DLD1 (cell line): Measurements from ENCODE around the gene C1QTNF1.

Experiments used
- in situ Hi-C: cut with HindIII; loops from 2 replicates; pipeline ENCODE4 v1.10.0; 2017; ENCODE audit warnings: low sequenced_read_pairs

C1QTNF1 gene, protein sequence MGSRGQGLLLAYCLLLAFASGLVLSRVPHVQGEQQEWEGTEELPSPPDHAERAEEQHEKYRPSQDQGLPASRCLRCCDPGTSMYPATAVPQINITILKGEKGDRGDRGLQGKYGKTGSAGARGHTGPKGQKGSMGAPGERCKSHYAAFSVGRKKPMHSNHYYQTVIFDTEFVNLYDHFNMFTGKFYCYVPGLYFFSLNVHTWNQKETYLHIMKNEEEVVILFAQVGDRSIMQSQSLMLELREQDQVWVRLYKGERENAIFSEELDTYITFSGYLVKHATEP

DNA sequence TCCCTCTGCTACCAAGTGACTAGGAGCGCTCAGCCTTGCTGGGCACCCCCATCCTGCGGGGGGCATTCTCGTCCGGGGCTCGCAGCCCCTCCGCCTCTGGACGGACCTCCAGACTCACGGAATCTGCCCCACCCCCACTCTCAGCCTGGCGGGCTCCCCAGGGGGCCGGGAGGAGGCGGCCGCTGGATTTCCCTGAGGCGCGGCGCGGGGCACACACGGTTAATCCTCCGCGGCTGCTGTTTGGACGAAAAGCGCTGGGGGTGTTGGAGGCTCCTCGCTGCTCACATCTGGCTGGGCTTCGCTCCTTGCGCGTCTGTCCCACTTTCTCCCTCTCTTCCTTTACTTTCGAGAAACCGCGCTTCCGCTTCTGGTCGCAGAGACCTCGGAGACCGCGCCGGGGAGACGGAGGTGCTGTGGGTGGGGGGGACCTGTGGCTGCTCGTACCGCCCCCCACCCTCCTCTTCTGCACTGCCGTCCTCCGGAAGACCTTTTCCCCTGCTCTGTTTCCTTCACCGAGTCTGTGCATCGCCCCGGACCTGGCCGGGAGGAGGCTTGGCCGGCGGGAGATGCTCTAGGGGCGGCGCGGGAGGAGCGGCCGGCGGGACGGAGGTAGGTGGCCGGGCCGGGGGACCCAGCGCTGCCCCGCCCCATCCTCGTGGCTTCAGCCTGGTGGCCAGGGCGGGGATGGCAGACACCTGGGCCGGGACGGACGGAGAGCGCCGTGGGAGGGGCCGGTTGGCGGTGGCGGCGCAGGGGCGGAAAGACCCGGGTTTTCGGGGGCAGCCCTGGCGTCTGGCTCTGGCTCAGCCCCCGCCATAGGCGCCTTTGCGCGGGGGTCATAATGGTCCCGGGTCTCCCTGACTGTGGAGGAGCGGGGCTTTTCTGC is at the start of gene C1QTNF1:
TSS of gene C1QTNF1 (plus strand) at position 284 of the 886 bp plus-strand sequence. CDS start 19,800 bp downstream, outside the sequence.
- in situ Hi-C loops: no loop called here

DNA sequence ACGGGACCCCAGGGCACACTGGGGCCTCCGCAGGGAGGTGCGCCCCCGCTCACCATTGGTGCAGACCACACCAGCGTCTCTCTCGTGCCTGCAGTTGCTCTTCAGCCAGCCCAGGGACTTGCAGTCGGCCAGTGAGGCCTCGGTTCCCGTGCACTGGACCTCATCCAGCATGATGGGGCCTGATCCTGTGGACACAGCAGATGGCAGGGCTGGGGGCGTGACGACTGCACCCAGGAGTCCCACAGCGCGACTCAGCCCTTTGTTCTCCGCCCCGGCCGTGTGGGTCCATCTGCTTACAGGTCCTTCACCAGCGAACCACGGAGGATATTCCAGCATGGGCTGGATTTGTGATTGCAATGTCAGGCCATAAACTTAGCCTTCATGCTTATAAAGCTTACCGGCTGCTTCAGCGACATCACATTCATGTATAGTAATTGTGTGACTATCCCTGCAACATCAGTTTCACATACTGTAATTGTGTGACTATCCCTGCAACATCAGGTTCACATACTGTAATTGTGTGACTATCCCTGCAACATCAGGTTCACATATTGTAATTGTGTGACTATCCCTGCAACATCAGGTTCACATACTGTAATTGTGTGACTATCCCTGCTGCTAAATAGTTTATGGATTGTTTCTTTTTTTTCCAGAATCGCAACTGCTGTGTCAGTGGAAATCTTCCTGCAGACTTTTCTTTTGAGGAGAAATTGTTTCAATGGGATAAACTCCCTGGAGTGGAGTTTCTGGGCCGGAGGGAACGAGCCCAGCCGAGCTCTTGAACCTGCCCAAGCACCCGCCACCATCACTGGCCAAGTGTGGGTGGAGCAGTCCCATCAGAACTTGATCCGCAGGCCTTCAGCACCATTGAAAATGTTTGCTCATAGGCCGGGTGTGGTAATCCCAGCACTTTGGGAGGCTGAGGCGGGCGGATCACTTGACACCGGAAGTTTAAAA is 49.1 kb upstream of the C1QTNF1 start:
- in situ Hi-C loops: no loop called here

DNA sequence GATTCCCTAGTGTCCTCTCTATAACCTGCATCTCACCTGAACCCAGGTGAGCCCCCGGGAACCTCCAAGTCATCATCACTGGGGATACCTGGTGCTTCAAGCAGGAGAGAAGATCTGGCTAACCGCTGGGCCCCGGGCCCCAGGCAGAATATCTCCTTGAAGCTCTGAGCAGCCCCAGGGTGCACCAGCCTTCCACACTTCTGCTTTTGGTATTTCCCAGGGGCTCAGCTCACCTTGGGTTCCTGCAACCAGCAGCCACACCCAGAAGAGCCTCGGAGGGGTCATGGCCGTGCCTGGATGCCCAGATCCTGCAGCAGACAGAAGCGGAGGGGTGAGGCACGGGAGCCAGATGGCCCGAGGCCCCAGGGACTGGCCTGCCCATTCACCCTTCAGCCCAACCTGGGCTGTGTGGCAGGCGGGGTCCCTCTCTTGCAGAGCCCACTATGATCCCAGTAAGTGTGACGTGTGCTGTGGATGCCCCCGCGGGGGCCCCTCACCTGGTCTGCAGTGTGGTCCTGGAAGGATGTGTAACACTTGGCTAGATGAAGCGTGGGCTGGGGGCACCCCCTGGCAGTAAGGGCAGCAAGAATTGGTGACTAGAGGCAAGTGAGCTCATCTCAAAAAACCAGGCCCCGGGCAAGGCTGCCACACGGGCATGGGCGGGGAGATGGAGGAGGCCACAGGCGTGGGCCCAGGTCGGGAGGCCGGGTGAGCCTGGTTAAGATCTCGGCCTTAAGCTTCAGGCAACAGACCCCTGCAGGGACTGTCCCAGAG is 46.9 kb upstream of the C1QTNF1 start:
- in situ Hi-C loops: no loop called here

DNA sequence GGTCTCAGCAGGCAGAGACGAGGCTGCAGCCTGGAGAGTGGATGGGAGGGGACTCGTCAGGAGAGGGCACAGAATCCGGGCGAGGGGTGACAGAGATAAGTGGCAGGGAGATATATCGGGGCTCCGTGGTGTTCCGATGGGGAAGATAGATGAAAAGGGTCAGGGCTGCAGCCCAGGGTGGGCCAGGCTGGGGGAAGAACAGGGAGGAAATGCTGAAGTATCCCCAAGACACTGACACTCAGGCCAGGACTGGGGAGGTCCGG is 46.4 kb upstream of the C1QTNF1 start:
- in situ Hi-C loops: no loop called here

DNA sequence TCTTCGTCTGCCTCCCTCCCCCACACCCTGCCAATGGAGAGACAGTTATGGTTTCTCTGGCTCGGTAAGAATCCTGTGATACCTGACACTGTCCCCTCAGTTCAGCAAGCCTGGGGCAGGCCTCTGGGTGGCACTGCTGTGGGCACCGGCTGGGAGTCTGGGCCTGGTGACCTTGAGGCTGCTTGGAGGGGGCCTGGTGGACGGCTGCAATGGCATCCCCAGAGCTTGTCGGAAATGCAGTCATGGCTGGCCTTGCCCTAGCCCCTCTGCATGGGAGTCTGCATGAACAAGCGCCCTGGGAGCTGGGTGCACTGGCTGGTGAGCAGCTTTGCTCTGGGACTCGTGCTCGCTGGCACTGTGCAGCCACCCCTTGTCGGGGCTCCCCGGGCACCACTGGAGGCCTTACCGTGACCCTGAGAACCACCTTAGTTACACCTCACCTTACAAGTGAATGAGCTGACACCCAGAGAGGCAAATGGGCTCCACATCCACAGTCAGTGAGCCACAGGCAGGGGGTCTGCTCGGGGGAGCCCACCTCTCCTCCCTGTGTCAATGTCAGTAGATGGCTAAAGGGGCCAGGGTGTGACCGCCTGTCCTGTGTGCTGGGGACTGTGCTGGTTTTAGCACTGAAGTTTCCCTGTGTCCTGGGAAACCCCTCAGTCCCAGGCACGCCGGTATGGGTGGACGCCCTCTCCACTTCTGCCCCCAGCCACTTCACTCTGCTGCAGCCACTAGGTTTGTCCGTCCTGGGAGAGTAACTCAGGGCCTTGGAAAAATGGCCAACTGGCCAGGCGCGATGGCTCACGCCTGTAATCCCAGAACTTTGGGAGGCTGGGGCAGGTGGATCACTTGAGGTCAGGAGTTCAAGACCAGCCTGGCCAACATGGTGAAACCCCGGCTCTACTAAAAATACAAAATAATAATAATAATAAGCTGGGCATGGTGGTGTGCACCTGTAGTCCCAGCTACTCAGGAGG is 45.7 kb upstream of the C1QTNF1 start:
- in situ Hi-C loops: no loop called here

DNA sequence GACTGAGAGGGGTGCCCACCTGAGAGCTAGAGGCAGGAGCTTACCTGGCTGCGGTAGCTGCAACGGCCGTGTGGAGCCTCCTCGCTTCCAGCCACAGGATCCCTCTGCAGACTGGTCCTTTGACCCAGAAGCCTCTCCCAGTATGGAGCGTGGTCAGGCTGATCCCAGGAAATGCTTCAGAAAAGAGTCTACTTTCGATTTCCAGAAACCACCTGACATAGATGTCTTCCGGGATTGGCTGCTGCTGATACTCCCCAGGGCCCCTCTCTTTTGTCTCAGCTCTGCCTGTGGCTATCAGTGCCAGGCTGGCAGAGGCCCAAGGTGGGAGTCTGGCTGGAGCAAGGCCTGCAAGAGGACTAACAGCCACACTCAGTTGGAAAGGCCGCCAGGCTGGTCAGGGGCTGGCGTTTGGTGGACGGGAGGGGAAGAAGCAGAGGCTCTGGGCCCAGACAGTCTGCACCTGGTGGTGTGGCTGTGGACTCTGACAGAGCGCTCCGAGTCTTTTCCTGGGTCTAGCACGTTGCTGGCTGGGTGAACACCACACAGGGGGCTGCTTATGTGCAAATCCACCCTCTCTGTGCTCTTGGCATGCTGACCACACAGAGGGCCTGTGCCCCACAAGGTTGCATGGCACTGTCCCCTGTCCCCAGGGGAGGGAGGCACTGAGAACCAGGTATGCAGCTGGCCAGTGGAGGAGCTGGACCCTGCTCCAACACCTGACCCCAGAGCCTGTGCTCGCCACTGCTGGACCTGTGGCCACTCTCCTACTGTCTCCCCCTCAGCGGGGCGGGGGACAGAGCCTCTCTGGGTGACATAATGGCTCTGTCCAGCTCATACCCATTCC is 44.0 kb upstream of the C1QTNF1 start, which contains the start of gene LGALS3BP:
TSS of gene LGALS3BP (minus strand) at position 144 of the 844 bp plus-strand sequence. CDS start 2,732 bp downstream, outside the sequence.
- in situ Hi-C loops: no loop called here

DNA sequence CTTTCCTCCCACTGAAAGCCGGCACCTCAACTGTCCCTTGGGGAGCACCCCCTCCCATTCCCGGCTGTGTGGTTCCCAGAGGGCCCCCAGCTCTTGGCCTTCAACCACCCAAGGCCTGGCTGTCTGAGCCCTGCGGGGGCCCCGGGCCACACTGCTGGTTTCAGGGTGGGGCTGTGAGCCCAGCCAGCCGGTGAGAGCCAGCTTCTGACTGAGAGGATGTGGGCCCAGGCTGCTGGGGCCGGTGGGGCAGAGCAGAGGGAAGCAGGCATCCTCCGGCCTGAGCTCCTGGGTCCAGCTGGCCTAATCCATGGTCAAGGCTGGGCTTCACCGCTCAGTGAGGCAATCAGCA is 43.4 kb upstream of the C1QTNF1 start:
- in situ Hi-C loops: no loop called here

DNA sequence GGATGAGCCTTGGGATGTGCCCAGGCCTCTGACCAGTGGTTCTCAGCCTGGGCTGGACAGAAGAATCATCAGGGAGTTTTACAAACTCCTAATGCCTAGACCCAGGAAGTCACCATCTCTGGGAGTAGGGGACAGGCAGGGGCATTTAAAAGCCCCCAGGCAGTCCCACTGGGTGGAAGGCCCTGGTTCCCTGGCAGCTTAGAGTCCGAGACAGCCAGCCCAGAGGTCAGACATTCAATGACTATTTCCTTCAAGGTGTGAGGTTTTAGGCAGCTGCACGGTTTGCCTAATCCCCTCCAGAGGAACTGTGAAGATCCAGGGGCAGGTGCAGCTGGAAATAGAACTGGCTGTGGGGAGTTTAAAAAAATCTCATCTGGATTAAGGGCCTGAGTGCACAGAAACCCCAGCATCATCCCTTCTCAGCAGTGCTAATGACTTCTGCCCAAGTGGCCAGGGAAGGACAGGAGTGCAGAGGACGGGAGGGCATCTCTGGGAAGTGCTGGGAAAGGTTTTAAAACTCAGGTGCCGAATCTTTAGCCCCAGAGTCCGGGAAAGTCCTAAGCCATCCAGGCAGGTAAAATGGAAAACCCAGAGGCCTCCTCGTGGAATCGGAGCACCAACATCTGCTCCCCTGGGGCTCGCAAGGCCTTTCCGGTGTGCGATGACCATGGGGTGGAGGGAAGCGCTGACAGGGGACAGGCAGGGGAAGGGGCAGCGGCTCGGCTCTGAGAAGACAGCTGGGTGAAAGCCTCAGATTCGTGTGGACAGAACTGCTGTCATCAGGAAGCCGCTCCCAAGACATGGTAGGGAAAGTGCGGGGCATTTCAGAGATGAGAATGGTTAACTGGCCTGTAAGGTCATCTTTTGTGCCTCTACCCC is 42.7 kb upstream of the C1QTNF1 start:
- in situ Hi-C loops: no loop called here

DNA sequence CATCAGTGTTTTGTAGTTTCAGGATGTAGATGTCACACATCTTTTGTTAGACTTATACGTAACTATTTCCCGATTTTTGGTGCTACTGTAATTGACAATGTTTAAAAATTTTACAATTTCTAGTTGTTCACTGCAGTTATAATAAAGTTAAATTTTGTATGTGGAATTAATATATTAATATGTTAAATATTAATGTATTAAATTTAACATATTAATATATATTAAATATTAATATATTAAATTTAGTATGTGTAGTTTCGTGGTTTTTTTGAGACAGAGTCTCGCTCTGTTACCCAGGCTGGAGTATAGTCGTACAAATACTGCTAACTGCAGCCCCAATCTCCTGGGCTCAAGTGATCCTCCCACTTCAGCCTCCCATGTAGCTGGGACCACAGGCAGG is 38.6 kb upstream of the C1QTNF1 start:
- in situ Hi-C loops: no loop called here

DNA sequence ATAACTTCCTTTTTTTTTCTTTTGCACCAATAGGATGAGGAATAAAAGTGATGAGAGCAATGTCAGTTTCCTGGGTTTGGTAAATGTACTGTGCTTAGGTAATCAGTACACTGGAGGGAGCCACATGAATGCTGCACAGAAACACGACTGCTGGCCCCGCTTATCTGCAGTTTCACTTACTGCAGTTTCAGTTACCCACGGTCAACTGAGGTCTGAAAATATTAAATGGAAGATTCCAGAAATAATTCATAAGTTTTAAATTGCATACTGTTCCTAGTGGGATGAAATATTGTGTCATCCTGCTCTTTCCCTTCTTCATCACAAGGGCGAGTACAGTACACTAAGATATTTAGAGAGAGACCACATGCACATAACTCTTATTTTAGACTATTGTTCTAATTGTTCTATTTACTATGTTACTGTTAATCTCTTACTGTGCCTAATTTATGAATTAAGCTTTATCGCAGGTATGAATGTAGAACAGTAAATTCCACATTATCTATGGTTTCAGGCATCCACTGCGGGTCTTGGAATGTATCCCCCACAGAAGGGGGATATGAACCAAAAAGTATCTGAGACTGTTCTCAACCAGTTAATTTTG is 37.8 kb upstream of the C1QTNF1 start:
- in situ Hi-C loops: no loop called here

DNA sequence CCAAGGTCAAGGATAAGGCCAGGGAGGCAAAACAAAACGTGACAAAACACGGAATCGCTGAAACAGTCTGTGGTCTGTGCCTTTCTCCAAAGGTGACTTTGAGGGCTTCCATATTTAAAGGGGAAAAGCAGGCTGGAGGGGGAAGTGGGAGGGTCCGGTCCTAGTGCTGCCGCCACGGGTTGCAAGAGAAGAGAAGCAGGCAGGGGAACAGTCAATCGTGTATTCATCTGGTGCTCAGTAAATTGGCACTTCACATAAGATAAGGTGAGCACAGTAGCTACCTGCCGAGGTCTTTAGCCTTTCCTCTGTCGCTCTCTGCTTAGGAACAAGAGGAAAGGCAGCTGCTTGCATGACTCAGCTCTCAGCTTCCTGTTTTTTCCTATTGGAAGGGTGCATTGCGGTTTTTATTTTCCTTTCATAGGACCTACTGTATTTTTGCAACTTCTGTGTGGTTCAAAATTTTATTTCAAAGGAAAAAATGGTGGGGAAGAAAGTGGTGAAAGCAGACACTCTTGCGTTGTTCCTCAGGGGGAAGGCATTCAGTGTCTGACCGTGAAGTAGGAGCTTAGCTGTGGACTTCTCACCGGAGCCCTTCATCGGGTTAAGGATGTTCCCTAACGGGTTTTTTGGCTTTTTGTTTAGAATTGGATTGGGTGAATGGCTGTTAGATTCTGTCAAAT is 37.2 kb upstream of the C1QTNF1 start:
- in situ Hi-C loops: no loop called here

DNA sequence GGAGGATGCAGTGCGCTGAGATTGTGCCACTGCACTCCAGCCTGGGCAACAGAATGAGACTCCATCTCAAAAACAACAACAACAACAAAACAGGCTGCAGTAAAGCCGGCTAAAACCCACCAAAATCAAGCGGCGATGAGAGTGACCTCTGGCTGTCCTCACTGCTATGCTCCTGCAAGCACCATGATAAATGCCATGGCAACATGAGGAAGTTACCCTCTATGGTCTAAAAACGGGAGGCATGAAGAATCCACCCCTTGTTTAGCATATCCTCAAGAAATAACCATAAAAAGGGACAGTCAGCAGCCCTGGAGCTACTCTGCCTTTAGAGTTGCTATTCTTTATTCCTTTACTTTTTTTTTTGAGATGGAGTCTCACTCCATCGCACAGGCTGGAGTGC is 35.8 kb upstream of the C1QTNF1 start:
- in situ Hi-C loops: no loop called here

DNA sequence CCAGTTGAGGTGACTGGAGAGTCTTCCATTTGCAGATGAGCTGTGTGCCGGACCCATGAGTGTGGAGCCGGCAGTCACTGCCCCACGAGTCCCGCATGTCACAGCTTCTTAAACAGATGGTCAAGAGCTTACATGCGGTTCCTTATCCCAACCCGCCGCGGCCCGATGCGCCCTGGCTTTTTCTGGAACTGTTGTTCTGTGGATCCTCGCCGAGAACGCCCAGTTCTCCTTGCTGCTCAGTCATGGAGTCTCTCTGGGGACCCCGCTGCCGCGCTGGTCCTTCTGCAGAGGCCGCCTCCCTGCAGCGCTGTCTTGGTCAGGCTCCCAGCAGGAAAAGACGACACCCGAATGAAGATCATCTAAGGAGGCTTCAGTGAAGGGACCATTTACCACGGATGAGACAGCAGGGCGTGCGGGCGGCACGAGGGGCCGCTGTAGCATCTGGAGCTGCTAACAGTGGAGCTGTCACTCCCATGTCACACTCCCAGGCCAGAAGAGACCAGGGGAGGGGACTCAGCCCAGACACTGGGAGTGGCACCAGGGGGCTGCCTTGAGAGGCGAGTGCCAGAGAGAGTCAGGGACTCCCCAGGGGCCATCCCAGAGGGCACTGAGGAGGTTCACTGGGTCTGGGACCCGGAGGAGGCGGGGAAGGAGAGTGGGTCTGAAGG is 33.5 kb upstream of the C1QTNF1 start:
- in situ Hi-C loops: no loop called here

DNA sequence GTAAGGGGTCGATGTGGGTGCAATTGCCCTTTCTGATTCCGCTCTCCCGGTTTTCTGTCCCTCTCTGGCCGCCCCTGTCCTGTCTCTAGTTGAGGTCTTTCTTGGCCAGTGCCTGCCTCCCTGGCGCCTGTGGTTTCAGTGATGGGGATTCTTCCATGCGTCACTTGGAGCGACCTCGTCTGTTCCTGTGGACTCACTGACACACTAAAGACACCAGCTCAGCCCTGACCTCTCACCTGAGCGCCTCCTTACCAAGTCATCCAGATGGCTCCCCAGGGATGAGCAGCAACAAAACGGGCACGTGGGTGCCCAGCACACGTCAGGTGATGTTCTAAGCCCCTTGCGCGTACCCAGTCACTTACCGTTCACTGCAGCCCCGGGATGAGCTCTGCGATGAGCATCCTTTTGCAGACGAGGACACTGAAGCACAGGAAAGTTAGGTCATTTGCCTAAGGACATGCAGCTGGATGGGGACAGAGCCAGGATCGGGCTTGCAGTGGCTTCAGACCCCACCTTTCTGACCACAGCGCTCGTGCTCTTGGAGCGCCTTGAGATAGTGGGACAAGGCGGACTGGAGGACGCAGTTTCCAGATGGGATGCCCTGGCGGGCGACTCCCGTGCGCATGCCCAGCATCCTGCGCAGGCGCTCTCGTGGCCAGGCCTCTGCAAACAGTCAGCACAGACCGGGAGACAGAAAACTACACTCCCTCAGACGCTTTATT is 32.8 kb upstream of the C1QTNF1 start:
- in situ Hi-C loops: no loop called here

DNA sequence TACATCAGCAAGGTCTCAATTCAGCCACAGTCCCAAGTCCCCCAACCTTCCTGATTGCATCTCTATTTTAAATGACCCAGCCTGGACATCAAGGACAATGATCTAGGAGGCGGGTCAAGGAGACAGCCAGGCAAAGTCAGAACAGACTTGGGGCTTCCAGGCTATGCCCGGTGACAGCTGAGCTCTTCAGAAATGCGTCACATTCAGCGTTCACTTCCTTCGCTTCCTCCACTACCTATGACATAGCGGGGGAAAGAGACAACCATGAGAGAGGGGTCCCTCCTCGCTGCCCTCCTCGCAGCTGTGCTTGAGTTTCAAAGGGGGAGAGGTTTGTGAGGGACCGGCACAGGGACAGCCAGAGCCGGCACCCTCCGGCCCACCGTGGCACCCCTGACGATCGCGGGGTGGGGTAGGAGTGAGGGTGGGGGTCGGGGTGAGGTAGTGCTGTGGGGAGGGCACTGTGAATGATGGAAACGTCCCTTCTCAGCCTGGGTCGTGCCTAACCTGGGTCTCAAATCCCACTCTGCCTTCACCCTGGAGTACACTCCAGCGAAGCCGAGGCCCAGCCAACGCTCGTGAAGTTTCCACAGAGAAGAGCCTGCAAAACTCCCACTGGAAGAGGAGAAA is 31.9 kb upstream of the C1QTNF1 start:
- in situ Hi-C loops: no loop called here
